SKM-1 treated with dmso at 0.1 percent for 144 hours (cell line): ENCODE data around the gene CDCA8.
"Not testable (repeated sequence)": the region's sequence is repeated elsewhere in the genome, so short reads cannot be mapped to it uniquely, and the experiment has no call there.

Experiments used
- DNase-seq: peaks from one replicate; lab custom pipeline; 2025; ENCODE audit not compliant: unreplicated experiment; lab: John Stamatoyannopoulos, UW

CDCA8 gene

DNA sequence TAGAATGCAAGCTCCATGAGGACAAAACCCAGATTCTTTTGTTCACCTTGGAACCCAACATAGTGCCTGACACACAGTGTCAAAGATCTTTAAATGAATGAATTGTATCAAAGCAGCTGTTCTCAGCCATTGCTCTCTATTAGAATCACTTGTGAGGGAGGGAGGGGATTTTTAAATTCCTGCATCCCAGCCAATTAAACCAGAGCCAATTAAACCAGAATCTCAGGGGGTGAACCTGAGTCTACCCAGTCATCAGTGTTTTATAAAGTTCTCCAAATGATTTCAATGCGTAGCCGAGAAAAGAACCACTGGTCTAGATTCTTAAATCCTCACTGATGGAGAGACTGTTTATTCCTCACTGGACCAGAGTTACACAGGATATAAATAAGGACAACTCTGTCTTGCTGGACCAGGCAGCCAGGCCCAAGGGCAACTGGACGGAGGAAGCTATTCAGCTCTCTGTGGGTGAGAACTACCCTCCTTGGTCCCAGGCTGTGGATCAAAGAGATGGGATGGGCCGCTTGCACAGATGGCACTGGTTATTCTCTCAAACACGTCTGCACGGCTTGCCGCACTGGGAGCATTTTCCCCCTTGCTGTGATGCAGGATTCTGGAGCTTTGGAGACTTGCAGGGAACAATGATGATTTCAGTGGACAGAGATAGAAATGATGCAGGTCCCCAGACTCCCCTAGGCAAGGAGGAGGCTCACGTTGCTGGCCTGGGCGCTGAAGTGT lies 20.0 kb upstream of the CDCA8 start:
- no peak for DNase-seq

GRCh38 chr1:37673920-37674319 lies 18.4 kb upstream of the CDCA8 start:
- DNase-seq = no peak

DNA sequence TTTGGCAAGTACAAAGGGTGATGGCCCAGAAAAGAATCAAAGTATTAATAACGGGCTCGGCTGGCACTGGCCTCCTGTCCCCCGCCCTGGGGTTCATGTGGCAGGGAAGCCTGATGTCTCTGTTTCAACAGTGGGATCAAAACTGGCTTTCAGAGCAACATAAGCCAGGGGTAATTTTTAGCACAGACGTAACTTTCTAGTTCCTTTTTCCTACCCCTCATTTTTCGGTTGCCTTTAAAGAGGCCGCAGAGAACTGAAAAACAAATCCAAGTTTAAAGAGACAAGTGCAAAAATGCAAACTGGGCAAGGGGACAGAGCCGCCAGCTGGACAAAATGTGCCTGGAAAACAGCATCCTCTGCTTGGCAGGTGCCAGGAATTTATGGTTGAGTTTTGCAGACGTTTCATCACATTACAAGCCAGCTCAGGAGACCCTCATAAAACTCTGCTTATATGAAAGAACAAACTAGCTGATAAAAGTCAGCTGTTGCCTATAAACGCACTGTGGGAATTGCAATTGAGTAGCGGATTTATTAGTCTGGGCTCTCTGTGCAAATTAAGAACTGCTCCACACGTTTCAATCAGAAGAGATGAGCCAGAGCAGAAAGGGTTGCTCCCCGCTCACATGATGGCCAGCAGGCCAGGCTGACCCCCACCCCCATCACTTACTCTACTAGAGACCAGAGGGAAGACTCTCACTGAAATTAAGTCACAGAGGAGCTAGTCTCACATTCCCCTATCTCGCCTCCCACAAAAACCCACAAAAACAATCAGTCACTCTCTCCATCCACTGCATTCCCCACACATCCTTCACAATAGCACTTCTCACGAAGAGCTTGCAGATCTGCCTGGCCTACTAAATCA lies 15.8 kb upstream of the CDCA8 start:
- DNase-seq = no peak

- DNase-seq = no peak
Measured at GRCh38 chr1:37677143-37677439, 15.2 kb upstream of the CDCA8 start.

DNA sequence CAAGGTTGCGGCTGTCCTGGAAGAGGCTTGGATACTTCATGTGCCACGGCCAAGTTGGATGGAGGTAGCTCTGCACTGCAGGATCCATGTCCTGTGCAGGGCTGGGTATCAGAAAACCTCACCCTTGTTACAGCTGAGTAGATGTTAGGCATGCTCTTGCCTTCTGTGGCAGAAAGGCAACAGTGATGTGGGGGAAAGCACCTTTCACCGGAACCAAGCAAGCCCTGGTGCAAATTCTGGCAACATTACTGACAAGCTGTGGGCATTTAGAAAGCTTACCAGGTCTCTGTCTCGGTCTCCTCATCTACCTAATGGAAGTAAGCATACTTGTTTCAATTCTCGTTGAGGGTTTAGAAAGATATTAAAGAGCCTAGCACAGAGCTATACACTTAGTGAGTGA lies 14.5 kb upstream of the CDCA8 start:
- DNase-seq = no peak

DNA sequence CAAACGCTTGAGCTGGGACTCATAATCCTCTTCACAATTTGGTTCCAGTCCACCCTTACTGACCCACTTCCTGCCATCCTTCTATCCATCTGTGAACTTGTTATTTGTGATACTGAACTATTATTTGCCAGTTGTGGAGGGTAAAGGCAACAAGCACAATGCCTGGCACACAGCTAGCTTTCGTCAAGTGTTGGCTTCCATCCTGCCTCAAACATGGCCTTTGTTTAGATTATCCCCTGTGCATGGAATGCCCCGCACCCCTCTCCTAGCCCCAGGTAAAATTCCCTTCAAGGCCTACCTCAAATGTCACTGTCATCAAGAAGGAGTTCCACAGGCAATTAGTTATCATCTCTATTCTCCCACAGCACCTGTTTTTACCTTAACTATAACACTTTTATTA lies 11.4 kb upstream of the CDCA8 start:
- DNase-seq = no peak

- DNase-seq = peak; percentile 75
Measured at GRCh38 chr1:37682334-37682987, 9.9 kb upstream of the CDCA8 start.

DNA sequence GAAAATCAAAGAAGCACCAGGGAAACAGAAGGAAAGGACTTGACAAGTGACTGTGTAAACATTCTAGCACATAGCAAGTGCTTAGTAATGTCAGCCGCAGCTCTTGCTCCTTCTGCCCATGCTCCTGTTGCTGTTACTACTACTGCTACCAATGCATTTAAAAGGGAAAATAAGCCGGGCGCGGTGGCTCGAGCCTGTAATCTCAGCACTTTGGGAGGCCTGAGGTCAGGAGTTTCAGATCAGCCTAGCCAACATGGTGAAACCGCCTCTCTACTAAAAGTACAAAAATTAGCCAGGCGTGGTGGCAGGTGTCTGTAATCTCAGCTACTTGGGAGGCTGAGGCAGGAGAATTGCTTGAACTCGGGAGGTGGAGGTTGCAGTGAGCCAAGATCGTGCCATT lies 8.1 kb upstream of the CDCA8 start:
- not testable (repeated sequence) for DNase-seq

- DNase-seq = no peak
Measured at GRCh38 chr1:37685722-37686121, 6.6 kb upstream of the CDCA8 start.

GRCh38 chr1:37687764-37688163 lies 4.6 kb upstream of the CDCA8 start:
- DNase-seq = not testable (repeated sequence)

- no peak for DNase-seq
Measured at GRCh38 chr1:37688926-37689325, 3.4 kb upstream of the CDCA8 start.

GRCh38 chr1:37691497-37692077 lies 729 bp upstream of the CDCA8 start:
- peak; percentile 8 for DNase-seq

GRCh38 chr1:37692834-37693175 lies 489 bp downstream of the CDCA8 start:
- peak; percentile 13 for DNase-seq

DNA sequence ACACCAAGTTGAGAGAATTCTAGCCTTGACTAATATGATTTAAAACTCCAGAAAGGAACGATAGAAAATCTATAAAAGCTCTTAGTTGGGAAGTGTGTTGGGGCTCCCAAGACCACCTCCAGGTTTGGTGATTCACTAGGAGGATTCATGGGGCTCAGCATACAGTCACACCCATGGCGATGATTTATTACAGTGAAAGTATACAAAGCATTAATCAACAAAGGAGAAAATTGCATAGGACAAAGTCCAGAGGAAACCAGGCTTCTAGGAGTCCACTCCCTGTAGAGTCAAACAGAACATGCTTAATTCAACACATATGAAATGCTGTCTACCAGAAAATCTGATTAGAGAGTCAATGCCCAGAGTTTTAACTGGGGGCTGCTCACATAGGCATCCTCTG lies 4.8 kb downstream of the CDCA8 start:
- DNase-seq = no peak

GRCh38 chr1:37697737-37698136 lies 5.4 kb downstream of the CDCA8 start:
- no peak for DNase-seq

GRCh38 chr1:37699147-37699546 lies 6.8 kb downstream of the CDCA8 start:
- DNase-seq = no peak

DNA sequence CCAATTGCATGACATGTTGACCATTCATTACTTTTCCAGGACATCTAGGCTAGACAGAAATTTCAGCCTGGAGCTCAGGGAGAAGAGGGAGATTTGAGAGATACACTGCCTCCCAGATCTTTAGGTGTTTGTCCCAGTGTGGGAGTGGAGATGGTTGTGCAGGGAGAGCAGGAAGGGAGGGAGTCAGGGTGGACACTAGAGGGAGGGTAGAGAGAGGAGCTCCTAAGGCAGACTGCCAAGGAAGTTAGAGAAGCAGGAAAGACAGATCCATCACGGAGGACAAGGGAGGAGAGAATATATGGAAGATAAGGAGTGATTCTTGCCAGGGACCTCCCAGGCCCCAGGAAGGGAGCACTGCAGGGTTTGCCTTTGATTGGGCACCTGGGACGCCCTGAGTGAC lies 8.7 kb downstream of the CDCA8 start:
- DNase-seq = no peak

DNA sequence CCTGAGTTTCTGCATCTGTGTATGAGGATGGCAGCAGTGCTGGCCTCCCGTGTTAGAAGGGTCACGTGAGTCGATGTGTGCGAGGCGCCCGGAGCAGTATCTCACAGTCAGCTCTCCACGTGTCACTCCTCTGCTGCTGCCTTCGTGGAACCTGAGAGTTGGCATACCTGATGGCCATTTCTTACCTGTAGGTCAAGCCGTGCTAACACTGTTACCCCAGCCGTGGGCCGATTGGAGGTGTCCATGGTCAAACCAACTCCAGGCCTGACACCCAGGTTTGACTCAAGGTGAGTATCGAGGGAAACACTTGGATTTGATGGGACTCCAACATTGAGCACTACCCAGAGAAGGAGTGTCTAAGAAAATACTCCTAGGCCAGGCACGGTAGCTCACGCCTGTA lies 10.7 kb downstream of the CDCA8 start:
- DNase-seq = no peak

GRCh38 chr1:37704966-37705365 lies 12.7 kb downstream of the CDCA8 start:
- DNase-seq = no peak

DNA sequence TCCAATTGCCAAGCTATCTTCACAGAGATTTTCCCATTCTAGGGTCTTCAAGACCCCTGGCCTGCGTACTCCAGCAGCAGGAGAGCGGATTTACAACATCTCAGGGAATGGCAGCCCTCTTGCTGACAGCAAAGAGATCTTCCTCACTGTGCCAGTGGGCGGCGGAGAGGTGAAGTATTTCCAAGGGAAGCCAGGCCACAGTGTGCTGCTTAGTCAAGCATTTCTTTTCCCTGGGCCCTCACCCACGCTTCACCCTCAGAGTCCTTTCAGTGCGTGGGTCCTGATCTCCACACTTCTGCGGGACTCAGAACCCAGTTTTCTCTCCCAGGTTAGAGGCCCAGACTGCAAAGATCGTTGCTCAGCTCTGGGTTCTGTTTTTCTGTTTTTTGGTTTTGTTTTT lies 13.1 kb downstream of the CDCA8 start:
- no peak for DNase-seq

- no peak for DNase-seq
Measured at GRCh38 chr1:37708471-37708870, 16.2 kb downstream of the CDCA8 start.

DNA sequence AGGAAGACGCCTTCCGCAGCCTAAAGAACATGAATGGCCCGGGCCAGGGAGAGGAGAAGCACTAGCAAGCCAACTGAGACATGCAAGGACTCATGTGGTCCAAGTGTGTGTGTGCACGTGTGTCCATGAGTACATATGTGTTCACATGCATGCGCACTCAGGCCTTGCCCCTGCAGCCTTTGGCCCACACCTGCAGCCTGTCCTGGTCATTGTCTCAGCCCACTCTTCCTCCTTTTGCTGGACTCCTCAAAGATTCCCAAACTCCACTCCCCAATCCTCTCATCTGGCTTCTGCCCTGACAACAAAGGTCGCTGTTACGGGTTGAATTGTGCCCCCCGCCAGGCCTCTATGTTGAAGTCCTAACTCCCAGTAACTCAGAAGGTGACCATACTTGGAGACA lies 21.9 kb downstream of the CDCA8 start:
- DNase-seq = no peak
